ENCODE results near the gene KRT7. TPM values are rescaled to one million over a fixed set of nuclear protein-coding genes. Genes with fewer than 3 reads are reported as not detected.
A peak's percentile ranks its signal among the peaks of the same experiment; 100 is the strongest.
"Not testable (repeated sequence)": the region's sequence is repeated elsewhere in the genome, so short reads cannot be mapped to it uniquely, and the experiment has no call there.

Gene KRT7
- total and polyA plus RNA-seq, 5 experiments from 2014 or later, result not detected

- peaks cover 25 to 65% (median 45%) of the 10 kb centered on the region in 5 donors for H3K27me3 Mint-ChIP-seq
- DNase-seq (peak in 1 of 10 donors; percentile 9), ATAC-seq (no peak)
- H3K4me1 Mint-ChIP-seq, result peaks cover 6 to 22% (median 15%) of the 10 kb centered on the region in 4 donors
- H3K27ac Mint-ChIP-seq, result no peak overlapping the region
- H3K9me3 Mint-ChIP-seq, result no peaks in the 10 kb centered on the region
- POLR2A ChIA-PET, result no interaction called here
- no peak overlapping the region for H3K4me3 Mint-ChIP-seq
- H3K36me3 Mint-ChIP-seq, result no peaks in the 10 kb centered on the region
These were observed 22.1 kb downstream of the KRT7 start for GRCh38 chr12:52254965-52255751.

- DNase-seq (no peak), ATAC-seq (no peak)
- POLR2A ChIA-PET, result no interaction called here
- Mint-ChIP-seq H3K36me3 (no peaks in the 10 kb centered on the region), H3K9me3 (no peaks in the 10 kb centered on the region), H3K4me1 (peaks cover 11 to 27% (median 20%) of the 10 kb centered on the region in 4 donors), H3K4me3 (no peak overlapping the region), H3K27me3 (peaks cover 27 to 65% (median 52%) of the 10 kb centered on the region in 5 donors), H3K27ac (no peak overlapping the region)
These were observed 23.0 kb downstream of the KRT7 start for GRCh38 chr12:52255926-52256583.

DNA sequence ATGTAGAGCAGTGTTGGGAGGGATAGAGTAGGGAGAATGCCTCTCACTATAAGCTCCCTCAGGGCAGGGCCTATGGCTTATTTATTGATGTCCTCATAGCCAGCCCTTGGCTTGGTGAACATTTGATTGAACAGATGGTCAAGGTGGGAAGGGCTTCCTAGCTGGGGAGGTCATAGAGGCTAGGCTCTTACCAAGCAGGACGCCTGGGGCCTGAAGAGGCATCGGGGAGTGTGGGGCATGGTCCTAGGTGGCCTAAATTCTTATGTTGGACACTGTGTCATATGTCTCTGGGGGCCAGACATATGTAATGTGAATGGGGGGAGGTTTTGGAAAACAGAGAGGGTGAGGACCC is 23.5 kb downstream of the KRT7 start:
- Mint-ChIP-seq H3K27me3 (peaks cover 30 to 70% (median 53%) of the 10 kb centered on the region in 5 donors), H3K36me3 (no peaks in the 10 kb centered on the region)

DNA sequence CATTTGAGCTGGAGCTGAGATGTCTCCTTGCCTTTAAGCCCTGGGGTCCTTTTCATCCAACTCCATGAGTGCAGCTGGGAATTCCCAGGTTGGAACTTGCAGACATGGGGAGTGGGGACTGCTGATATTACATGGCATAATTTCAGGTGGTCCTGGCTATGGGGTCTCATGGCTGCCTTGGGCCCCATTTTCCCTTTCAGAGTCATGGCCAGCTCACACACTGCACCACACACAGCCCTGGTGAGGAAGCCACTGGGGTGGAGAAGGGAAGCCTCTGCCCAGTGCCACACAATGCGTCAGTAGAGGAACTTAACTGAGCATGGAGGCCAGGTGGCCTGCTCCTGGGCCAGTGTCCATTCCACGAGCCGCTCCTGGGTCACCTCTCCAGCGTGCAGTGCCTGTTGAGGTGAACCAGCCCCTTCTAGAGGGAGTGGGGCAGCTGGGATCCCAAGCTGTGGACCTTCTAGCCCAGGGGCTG is 24.1 kb downstream of the KRT7 start:
- H3K4me3 Mint-ChIP-seq, result no peak overlapping the region
- no peaks in the 10 kb centered on the region for H3K36me3 Mint-ChIP-seq
- peaks cover 10 to 17% (median 14%) of the 10 kb centered on the region in 4 donors for H3K4me1 Mint-ChIP-seq
- H3K9me3 Mint-ChIP-seq, result no peaks in the 10 kb centered on the region
- no peak overlapping the region for H3K27ac Mint-ChIP-seq
- ATAC-seq (no peak), DNase-seq (no peak)
- H3K27me3 Mint-ChIP-seq, result peaks cover 32 to 76% (median 56%) of the 10 kb centered on the region in 5 donors
- POLR2A ChIA-PET, result no interaction called here

More for the DNA sequence above, 23.5 kb downstream of the KRT7 start:
- DNase-seq (peak in 1 of 10 donors; percentile 22), ATAC-seq (no peak)
- POLR2A ChIA-PET, result no interaction called here
- Mint-ChIP-seq H3K4me1 (peaks cover 11 to 23% (median 17%) of the 10 kb centered on the region in 4 donors), H3K27ac (peak overlapping the region in 1 of 10 donors; percentile 42), H3K4me3 (peak overlapping the region in 1 of 10 donors; percentile 51), H3K9me3 (no peaks in the 10 kb centered on the region)

DNA sequence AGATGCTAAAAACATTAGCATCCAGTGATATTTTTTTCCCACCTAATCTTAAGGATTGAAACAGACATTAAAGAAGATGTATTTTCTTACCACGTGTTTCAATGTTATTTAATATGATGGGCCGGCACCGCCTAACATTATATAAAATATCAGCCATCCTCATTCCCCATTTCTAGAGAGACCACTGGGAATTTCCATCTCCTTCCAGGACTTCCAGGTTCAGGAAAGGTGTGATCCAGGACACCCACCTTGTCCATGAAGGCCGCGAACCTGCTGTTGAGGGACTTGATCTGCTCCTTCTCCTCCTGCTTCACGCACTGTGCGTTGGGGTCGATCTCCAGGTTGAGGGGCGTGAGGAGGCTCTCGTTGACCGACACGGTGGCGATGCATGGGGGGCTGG is 24.9 kb downstream of the KRT7 start:
- H3K4me1 Mint-ChIP-seq, result peaks cover 10 to 17% (median 14%) of the 10 kb centered on the region in 4 donors
- peaks cover 35 to 77% (median 60%) of the 10 kb centered on the region in 5 donors for H3K27me3 Mint-ChIP-seq
- POLR2A ChIA-PET, ATAC-seq, H3K36me3 Mint-ChIP-seq, DNase-seq, H3K27ac Mint-ChIP-seq, H3K9me3 Mint-ChIP-seq: not testable (repeated sequence)
- H3K4me3 Mint-ChIP-seq, result peak overlapping the region in 1 of 10 donors; percentile 46

- H3K36me3 Mint-ChIP-seq, result no peaks in the 10 kb centered on the region
- peaks cover 10 to 17% (median 14%) of the 10 kb centered on the region in 4 donors for H3K4me1 Mint-ChIP-seq
- peaks cover 35 to 72% (median 60%) of the 10 kb centered on the region in 5 donors for H3K27me3 Mint-ChIP-seq
- ATAC-seq, result peak in 1 of 2 donors; percentile 35
- H3K9me3 Mint-ChIP-seq, result no peaks in the 10 kb centered on the region
- no peak for DNase-seq
- peak overlapping the region in 3 of 10 donors; percentile 27 to 46 (median 41) for H3K4me3 Mint-ChIP-seq
- no peak overlapping the region for H3K27ac Mint-ChIP-seq
- POLR2A ChIA-PET, result no interaction called here
These were observed 25.4 kb downstream of the KRT7 start for GRCh38 chr12:52258335-52258901.

GRCh38 chr12:52259657-52260243 is 26.7 kb downstream of the KRT7 start:
- POLR2A ChIA-PET, result no interaction called here
- peaks cover 33 to 71% (median 60%) of the 10 kb centered on the region in 5 donors for H3K27me3 Mint-ChIP-seq
- H3K27ac Mint-ChIP-seq, result no peak overlapping the region
- ATAC-seq (no peak), DNase-seq (no peak)
- H3K4me1 Mint-ChIP-seq, result peaks cover 10 to 17% (median 14%) of the 10 kb centered on the region in 4 donors
- no peaks in the 10 kb centered on the region for H3K9me3 Mint-ChIP-seq
- H3K36me3 Mint-ChIP-seq, result no peaks in the 10 kb centered on the region
- H3K4me3 Mint-ChIP-seq, result peak overlapping the region in 1 of 10 donors; percentile 3

DNA sequence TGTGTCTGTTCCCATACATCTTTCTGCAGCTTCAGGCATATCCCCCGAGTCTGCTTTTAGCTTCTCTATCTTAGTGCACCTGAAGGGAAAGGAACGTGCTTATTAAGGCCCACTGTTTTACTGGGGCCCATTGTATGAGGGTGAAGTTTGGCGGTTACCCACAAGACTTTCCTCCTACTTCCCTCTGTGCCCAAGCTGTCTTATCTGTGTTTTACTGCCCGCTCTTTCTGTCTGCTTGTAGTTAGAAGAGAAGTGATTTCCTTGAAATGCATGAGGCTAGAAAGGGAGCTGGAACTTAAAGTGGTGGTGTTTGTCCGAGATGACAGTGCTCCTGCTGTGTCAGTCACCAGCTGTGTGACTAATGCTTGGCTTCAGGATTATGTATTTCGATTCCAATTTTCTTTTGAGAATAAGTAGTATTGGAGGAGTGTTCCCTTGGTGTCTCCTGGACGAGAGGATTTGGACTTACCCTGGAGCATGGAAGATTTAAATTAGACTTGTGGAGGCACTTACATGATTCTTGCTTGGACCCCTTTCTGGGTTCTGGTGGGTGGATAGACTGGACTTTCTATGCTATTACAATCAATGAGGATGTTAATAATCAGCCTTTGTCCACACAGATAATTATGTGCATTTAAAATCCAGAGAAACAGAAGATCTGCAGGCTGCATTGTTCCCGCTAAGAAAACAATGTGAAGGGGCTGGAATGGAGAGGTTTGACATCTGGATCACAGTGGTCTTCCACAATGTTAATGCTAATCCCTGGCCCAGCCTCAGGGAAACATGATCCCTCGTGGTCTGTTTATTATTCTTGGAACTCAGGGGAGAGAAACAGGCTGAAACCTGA is 27.5 kb downstream of the KRT7 start:
- H3K4me1 Mint-ChIP-seq, result peaks cover 10 to 17% (median 14%) of the 10 kb centered on the region in 4 donors
- POLR2A ChIA-PET, result no interaction called here
- H3K36me3 Mint-ChIP-seq, result no peaks in the 10 kb centered on the region
- peak overlapping the region in 1 of 10 donors; percentile 18 for H3K4me3 Mint-ChIP-seq
- no peaks in the 10 kb centered on the region for H3K9me3 Mint-ChIP-seq
- no peak for DNase-seq
- no peak overlapping the region for H3K27ac Mint-ChIP-seq
- peaks cover 26 to 64% (median 55%) of the 10 kb centered on the region in 5 donors for H3K27me3 Mint-ChIP-seq
- no peak for ATAC-seq

- Mint-ChIP-seq H3K36me3 (no peaks in the 10 kb centered on the region), H3K4me1 (peaks cover 10 to 17% (median 14%) of the 10 kb centered on the region in 4 donors), H3K27me3 (peaks cover 21 to 58% (median 50%) of the 10 kb centered on the region in 5 donors), H3K9me3 (no peaks in the 10 kb centered on the region), H3K4me3 (no peak overlapping the region), H3K27ac (no peak overlapping the region)
- DNase-seq, result peak in 1 of 10 donors; percentile 42
- no peak for ATAC-seq
- POLR2A ChIA-PET, result no interaction called here
These were observed 28.1 kb downstream of the KRT7 start for GRCh38 chr12:52261208-52261484.

- H3K9me3 Mint-ChIP-seq, result no peaks in the 10 kb centered on the region
- peaks cover 8 to 17% (median 14%) of the 10 kb centered on the region in 4 donors for H3K4me1 Mint-ChIP-seq
- no peak overlapping the region for H3K27ac Mint-ChIP-seq
- DNase-seq, result peak in 1 of 10 donors; percentile 35
- H3K36me3 Mint-ChIP-seq, result no peaks in the 10 kb centered on the region
- H3K27me3 Mint-ChIP-seq, result peaks cover 15 to 47% (median 42%) of the 10 kb centered on the region in 5 donors
- POLR2A ChIA-PET, result no interaction called here
- no peak overlapping the region for H3K4me3 Mint-ChIP-seq
- ATAC-seq, result no peak
These were observed 29.2 kb downstream of the KRT7 start for GRCh38 chr12:52262286-52262685.

GRCh38 chr12:52263761-52264434 is 30.9 kb downstream of the KRT7 start:
- H3K4me1 Mint-ChIP-seq, result peaks cover 8 to 17% (median 12%) of the 10 kb centered on the region in 4 donors
- no peak overlapping the region for H3K4me3 Mint-ChIP-seq
- H3K36me3 Mint-ChIP-seq, result no peaks in the 10 kb centered on the region
- ATAC-seq, result no peak
- H3K9me3 Mint-ChIP-seq, result no peaks in the 10 kb centered on the region
- peak in 1 of 10 donors; percentile 53 for DNase-seq
- H3K27me3 Mint-ChIP-seq, result peaks cover 15 to 44% (median 34%) of the 10 kb centered on the region in 5 donors
- POLR2A ChIA-PET, result no interaction called here
- no peak overlapping the region for H3K27ac Mint-ChIP-seq

Data from naive thymus-derived CD8-positive, alpha-beta T cell (primary cell).